ENCODE measurements around the gene PRR5L.

The PRR5L gene

GRCh38 chr11:36254713-36255112 is 41.4 kb upstream of the PRR5L start:
- Histone ChIP-seq H3K4me3 (ENCODE audit: low read depth, low read length) (no peak overlapping the region), H3K27me3 (ENCODE audit: insufficient read depth, low read depth, severe bottlenecking) (no peaks in the 10 kb centered on the region), H3K27ac (no peak overlapping the region), H3K9me3 (ENCODE audit: severe bottlenecking) (no peaks in the 10 kb centered on the region), H3K36me3 (no peaks in the 10 kb centered on the region)
- DNase-seq, result no peak
- TF ChIP-seq CTCF (IDR thresholded peaks at IDR 0.05; ENCODE audit: low read depth, low read length), result no peak

GRCh38 chr11:36257351-36257750 is 38.7 kb upstream of the PRR5L start:
- no peak for TF ChIP-seq CTCF (IDR thresholded peaks at IDR 0.05; ENCODE audit: low read depth, low read length)
- H3K36me3 ChIP-seq, result no peaks in the 10 kb centered on the region
- H3K9me3 ChIP-seq (ENCODE audit: severe bottlenecking), result no peaks in the 10 kb centered on the region
- no peak for DNase-seq
- no peak overlapping the region for H3K4me3 ChIP-seq (ENCODE audit: low read depth, low read length)
- H3K27ac ChIP-seq, result no peak overlapping the region
- no peaks in the 10 kb centered on the region for H3K27me3 ChIP-seq (ENCODE audit: insufficient read depth, low read depth, severe bottlenecking)

- Histone ChIP-seq H3K4me3 (ENCODE audit: low read depth, low read length) (no peak overlapping the region), H3K27me3 (ENCODE audit: insufficient read depth, low read depth, severe bottlenecking) (no peaks in the 10 kb centered on the region), H3K9me3 (ENCODE audit: severe bottlenecking) (no peaks in the 10 kb centered on the region), H3K27ac (peak overlapping the region; percentile 36; the same call in 1 of the 2 replicates), H3K36me3 (no peaks in the 10 kb centered on the region)
- TF ChIP-seq CTCF (IDR thresholded peaks at IDR 0.05; ENCODE audit: low read depth, low read length), result peak; percentile 83
- peak; percentile 87 for DNase-seq
Measured at GRCh38 chr11:36258730-36259360, 37.2 kb upstream of the PRR5L start.

GRCh38 chr11:36261094-36261493 is 35.0 kb upstream of the PRR5L start:
- Histone ChIP-seq H3K4me3 (ENCODE audit: low read depth, low read length) (no peak overlapping the region), H3K36me3 (no peaks in the 10 kb centered on the region), H3K9me3 (ENCODE audit: severe bottlenecking) (no peaks in the 10 kb centered on the region), H3K27me3 (ENCODE audit: insufficient read depth, low read depth, severe bottlenecking) (no peaks in the 10 kb centered on the region), H3K27ac (no peak overlapping the region)
- TF ChIP-seq CTCF (IDR thresholded peaks at IDR 0.05; ENCODE audit: low read depth, low read length), result no peak
- no peak for DNase-seq

GRCh38 chr11:36264011-36264972 is 31.8 kb upstream of the PRR5L start:
- no peak for DNase-seq
- Histone ChIP-seq H3K4me3 (ENCODE audit: low read depth, low read length) (no peak overlapping the region), H3K27me3 (ENCODE audit: insufficient read depth, low read depth, severe bottlenecking) (no peaks in the 10 kb centered on the region), H3K9me3 (ENCODE audit: severe bottlenecking) (no peaks in the 10 kb centered on the region), H3K27ac (no peak overlapping the region), H3K36me3 (no peaks in the 10 kb centered on the region)
- no peak for TF ChIP-seq CTCF (IDR thresholded peaks at IDR 0.05; ENCODE audit: low read depth, low read length)

Measured in WERI-Rb-1 (cell line).